HepG2 (cell line): ENCODE measurements around the gene WNT10A. TPM values are rescaled to one million over a fixed set of nuclear protein-coding genes. Genes with fewer than 3 reads are reported as not detected.
A peak's percentile ranks its signal among the peaks of the same experiment; 100 is the strongest.

Experiments
- EEA1 ChIP-seq: sonication (generic); formaldehyde crosslinking; IDR thresholded peaks from 2 replicates; pipeline ENCODE4 v1.5.1; 2020; ENCODE audit warnings: mild to moderate bottlenecking, missing genetic modification reagents, borderline replicate concordance
- HNF4G ChIP-seq, 2 experiments: sonication (generic) in 1 of 2; formaldehyde crosslinking in 1 of 2; IDR thresholded peaks; 2 replicates each; pipeline versions ENCODE4 v1.4.0 to v1.6.1; 2011 to 2020; ENCODE audit warnings: borderline replicate concordance in 2 of 2, low read depth in 2 of 2, mild to moderate bottlenecking in 2 of 2, low read length in 1 of 2, missing genetic modification reagents in 1 of 2, moderate library complexity in 1 of 2
- KAT8 ChIP-seq: IDR thresholded peaks from 2 replicates; pipeline ENCODE4 v1.6.1; 2016; ENCODE audit warnings: missing genetic modification reagents, missing compliant biosample characterization
- NFKB2 ChIP-seq: sonication (generic); formaldehyde crosslinking; IDR thresholded peaks from 2 replicates; pipeline ENCODE4 v1.4.0; 2020; ENCODE audit warnings: missing genetic modification reagents, borderline replicate concordance
- NR2F6 ChIP-seq, 2 experiments: IDR thresholded peaks; 2 replicates each; pipeline ENCODE4 v1.6.1; 2016; ENCODE audit warnings: antibody characterized with exemption in 1 of 2, mild to moderate bottlenecking in 1 of 2
- RARA ChIP-seq: IDR thresholded peaks from 2 replicates; pipeline ENCODE4 v1.6.1; 2016; ENCODE audit warnings: missing genetic modification reagents, missing compliant biosample characterization
- SP140L ChIP-seq: sonication (generic); formaldehyde crosslinking; IDR thresholded peaks from 2 replicates; pipeline ENCODE4 v1.4.0; 2020; ENCODE audit warnings: missing genetic modification reagents, borderline replicate concordance
- ZBTB42 ChIP-seq: sonication (generic); formaldehyde crosslinking; IDR thresholded peaks from 2 replicates; pipeline ENCODE4 v1.5.0; 2020; ENCODE audit warnings: mild to moderate bottlenecking, missing genetic modification reagents
- ZNF792 ChIP-seq: IDR thresholded peaks from 2 replicates; pipeline ENCODE4 v1.6.1; 2016
- polyA plus RNA-seq, 8 experiments: library from polyadenylated mRNA; depleted of rRNA in 3 of 8; stranded (reverse) in 7 of 8; unstranded in 1 of 8; fragments of >200 nt; fragmentation: Illumina TruSeq in 4 of 8; extraction: Trizol in 4 of 8; gene quantifications; 2 replicates each; pipeline versions ENCODE4 v1.2.1 to v1.2.3, GENCODE V29; 2011 to 2016; ENCODE audit warnings: low read depth in 4 of 8, missing spikeins in 1 of 8, mixed read lengths in 1 of 8; ENCODE audit not compliant: insufficient read depth in 1 of 8
- total RNA-seq, 5 experiments: library from RNA; depleted of rRNA; stranded (reverse); fragments of >200 nt; fragmentation: Illumina TruSeq; extraction: Trizol; gene quantifications; 2 replicates each; pipeline ENCODE4 v1.2.3, GENCODE V29; 2016; ENCODE audit warnings: low read depth in 1 of 5
- TF ChIP-seq, protein P1 (sequence below): sonication (generic); formaldehyde crosslinking; IDR thresholded peaks from 2 replicates; pipeline ENCODE4 v1.4.0; 2020; ENCODE audit warnings: missing genetic modification reagents, borderline replicate concordance
- TF ChIP-seq, protein P2 (sequence below): sonication (generic); formaldehyde crosslinking; IDR thresholded peaks from 2 replicates; pipeline ENCODE4 v1.8.1; 2023; ENCODE audit warnings: mild to moderate bottlenecking, moderate library complexity, missing genetic modification reagents
- TF ChIP-seq, protein P3 (sequence below): IDR thresholded peaks from 2 replicates; pipeline ENCODE4 v1.6.1; 2016; ENCODE audit warnings: missing biosample characterization, missing genetic modification reagents, low read depth
- TF ChIP-seq, protein P4 (sequence below): sonication (generic); formaldehyde crosslinking; IDR thresholded peaks from 2 replicates; pipeline ENCODE4 v1.4.0; 2020; ENCODE audit warnings: missing genetic modification reagents
- TF ChIP-seq, protein P5 (sequence below): sonication (generic); formaldehyde crosslinking; IDR thresholded peaks from 2 replicates; pipeline ENCODE4 v1.5.0; 2020; ENCODE audit warnings: missing genetic modification reagents, mild to moderate bottlenecking, borderline replicate concordance
- TF ChIP-seq, protein P6 (sequence below): sonication (generic); formaldehyde crosslinking; IDR thresholded peaks from 2 replicates; pipeline ENCODE4 v1.4.0; 2020; ENCODE audit warnings: missing genetic modification reagents

WNT10A gene
- total and polyA plus RNA-seq, 2 of the 13 experiments (the other 11 are each of a cell fraction or from before 2014, with no cell fraction given) = 0.03 TPM; not detected in 1

DNA sequence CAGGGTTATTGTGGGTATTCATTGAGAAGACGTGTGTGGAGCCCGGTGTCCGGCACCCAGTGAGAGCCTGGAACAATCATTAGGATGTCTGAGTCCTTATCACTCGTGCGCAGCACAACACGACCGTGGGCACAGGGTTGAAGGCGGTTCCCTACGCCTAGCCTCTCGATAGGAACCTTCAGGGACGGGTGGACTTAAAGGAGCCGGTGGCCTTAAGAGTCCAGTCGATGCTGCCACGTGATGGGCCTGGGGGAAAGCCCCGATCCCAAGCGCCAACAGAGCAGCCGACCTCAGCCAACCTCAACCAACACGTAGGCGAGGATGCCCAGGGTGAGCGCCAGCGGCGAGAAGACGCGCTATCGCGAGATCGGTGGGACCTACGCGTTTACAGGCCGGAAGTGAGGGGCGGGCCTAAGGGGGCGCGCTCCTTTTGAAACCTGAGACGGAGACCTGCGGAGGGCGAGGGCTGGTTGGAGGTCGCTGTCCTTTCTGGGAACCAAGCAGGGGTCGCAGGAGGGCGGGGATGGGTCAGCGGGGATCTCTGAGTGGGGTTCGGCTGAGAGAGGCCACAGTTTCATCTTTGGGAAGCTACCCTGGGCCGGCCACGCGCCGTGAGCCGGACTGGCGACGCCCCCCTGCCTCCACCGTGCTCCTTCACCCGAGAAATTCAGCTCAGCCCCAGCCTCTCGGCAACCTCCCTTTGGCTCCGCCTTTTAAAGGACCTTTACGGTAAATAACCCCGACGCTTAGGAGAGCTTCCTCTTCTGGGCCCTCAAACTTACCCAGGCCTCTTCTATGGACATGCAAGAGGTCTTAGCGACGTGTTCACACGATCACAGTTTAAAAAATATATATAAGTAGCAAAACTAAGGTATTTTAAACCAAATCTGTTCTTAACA is 28.3 kb downstream of the WNT10A start (continued):
- TF ChIP-seq HNF4G (IDR thresholded peaks at IDR 0.05; ENCODE audit: borderline replicate concordance, low read depth, low read length) = peak; percentile 28; the same call in 1 of the 2 replicates
- TF ChIP-seq HNF4G (CRISPR knock-in tag; IDR thresholded peaks at IDR 0.05; ENCODE audit: borderline replicate concordance, low read depth) = 0 out of 2 replicates have a peak, but pooled peaks have one; percentile 19
- peak; percentile 81; the same call in 1 of the 2 replicates for TF ChIP-seq ZBTB42 (CRISPR knock-in tag)
- TF ChIP-seq, protein P1, sequence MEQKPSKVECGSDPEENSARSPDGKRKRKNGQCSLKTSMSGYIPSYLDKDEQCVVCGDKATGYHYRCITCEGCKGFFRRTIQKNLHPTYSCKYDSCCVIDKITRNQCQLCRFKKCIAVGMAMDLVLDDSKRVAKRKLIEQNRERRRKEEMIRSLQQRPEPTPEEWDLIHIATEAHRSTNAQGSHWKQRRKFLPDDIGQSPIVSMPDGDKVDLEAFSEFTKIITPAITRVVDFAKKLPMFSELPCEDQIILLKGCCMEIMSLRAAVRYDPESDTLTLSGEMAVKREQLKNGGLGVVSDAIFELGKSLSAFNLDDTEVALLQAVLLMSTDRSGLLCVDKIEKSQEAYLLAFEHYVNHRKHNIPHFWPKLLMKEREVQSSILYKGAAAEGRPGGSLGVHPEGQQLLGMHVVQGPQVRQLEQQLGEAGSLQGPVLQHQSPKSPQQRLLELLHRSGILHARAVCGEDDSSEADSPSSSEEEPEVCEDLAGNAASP (CRISPR knock-in tag) = peak; percentile 83; the same call in 1 of the 2 replicates
- 0 out of 2 replicates have a peak, but pooled peaks have one; percentile 42 for TF ChIP-seq RARA
- TF ChIP-seq EEA1 = peak; percentile 89; the same call in 1 of the 2 replicates
- no peak for TF ChIP-seq NR2F6 (IDR thresholded peaks at IDR 0.05)
- peak; percentile 40; the same call in 1 of the 2 replicates for TF ChIP-seq NR2F6 (CRISPR knock-in tag; IDR thresholded peaks at IDR 0.05)
- TF ChIP-seq, protein P2, sequence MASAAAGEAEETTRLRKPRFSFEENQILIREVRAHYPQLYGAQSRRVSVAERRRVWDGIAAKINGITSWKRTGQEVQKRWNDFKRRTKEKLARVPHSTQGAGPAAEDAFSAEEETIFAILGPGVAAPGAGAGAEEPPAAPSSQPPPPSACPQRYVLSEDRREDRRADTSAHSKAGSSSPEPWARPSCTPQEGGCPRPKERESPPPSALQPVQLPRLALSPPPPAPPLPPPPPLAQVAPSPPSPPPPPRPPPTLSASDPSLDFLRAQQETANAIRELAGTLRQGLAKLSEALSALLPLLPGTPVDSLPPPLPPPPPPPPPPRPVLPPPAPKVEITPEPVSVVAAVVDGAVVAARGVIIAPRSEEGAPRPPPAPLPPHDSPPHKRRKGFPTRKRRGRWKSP (CRISPR knock-in tag) = peak; percentile 88
- TF ChIP-seq KAT8 = peak; percentile 93
- TF ChIP-seq, protein P3, sequence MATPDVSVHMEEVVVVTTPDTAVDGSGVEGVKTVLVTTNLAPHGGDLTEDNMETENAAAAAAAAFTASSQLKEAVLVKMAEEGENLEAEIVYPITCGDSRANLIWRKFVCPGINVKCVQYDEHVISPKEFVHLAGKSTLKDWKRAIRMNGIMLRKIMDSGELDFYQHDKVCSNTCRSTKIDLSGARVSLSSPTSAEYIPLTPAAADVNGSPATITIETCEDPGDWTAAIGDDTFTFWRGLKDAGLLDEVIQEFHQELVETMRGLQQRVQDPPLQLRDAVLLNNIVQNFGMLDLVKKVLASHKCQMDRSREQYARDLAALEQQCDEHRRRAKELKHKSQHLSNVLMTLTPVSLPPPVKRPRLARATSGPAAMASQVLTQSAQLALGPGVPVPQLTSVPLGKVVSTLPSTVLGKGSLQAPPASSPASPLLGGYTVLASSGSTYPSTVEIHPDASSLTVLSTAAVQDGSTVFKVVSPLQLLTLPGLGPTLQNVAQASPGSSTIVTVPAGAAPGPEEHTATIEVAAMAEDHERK (CRISPR knock-in tag) = no peak
- peak; percentile 79 for TF ChIP-seq ZNF792 (CRISPR knock-in tag)
- TF ChIP-seq NFKB2 (CRISPR knock-in tag) = peak; percentile 96
- TF ChIP-seq, protein P4, sequence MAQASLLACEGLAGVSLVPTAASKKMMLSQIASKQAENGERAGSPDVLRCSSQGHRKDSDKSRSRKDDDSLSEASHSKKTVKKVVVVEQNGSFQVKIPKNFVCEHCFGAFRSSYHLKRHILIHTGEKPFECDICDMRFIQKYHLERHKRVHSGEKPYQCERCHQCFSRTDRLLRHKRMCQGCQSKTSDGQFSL (CRISPR knock-in tag) = no peak
- peak; percentile 72; the same call in 1 of the 2 replicates for TF ChIP-seq SP140L
- TF ChIP-seq, protein P5, sequence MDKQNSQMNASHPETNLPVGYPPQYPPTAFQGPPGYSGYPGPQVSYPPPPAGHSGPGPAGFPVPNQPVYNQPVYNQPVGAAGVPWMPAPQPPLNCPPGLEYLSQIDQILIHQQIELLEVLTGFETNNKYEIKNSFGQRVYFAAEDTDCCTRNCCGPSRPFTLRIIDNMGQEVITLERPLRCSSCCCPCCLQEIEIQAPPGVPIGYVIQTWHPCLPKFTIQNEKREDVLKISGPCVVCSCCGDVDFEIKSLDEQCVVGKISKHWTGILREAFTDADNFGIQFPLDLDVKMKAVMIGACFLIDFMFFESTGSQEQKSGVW (CRISPR knock-in tag) = peak; percentile 94; the same call in 1 of the 2 replicates
- TF ChIP-seq, protein P6, sequence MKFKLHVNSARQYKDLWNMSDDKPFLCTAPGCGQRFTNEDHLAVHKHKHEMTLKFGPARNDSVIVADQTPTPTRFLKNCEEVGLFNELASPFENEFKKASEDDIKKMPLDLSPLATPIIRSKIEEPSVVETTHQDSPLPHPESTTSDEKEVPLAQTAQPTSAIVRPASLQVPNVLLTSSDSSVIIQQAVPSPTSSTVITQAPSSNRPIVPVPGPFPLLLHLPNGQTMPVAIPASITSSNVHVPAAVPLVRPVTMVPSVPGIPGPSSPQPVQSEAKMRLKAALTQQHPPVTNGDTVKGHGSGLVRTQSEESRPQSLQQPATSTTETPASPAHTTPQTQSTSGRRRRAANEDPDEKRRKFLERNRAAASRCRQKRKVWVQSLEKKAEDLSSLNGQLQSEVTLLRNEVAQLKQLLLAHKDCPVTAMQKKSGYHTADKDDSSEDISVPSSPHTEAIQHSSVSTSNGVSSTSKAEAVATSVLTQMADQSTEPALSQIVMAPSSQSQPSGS = peak; percentile 78
